GM18861 (cell line): ENCODE measurements around the gene FLRT3.
A peak's percentile ranks its signal among the peaks of the same experiment; 100 is the strongest.

Experiments used
- ATAC-seq: cut with Tn5 transposase; IDR thresholded peaks from one replicate; pipeline ENCODE4 v1.9.1; 2021; ENCODE audit not compliant: unreplicated experiment

The FLRT3 gene

GRCh38 chr20:14337400-14338171 lies at the start of gene FLRT3:
TSS of gene FLRT3 (minus strand) at chr20:14337612. CDS start at chr20:14327506, 10,106 bp downstream.
- peak; percentile 92 for ATAC-seq

- ATAC-seq, result no peak
Observed at GRCh38 chr20:14386726-14387125, 49.3 kb upstream of the FLRT3 start.

GRCh38 chr20:14385176-14385740 lies 47.8 kb upstream of the FLRT3 start:
- ATAC-seq, result no peak

DNA sequence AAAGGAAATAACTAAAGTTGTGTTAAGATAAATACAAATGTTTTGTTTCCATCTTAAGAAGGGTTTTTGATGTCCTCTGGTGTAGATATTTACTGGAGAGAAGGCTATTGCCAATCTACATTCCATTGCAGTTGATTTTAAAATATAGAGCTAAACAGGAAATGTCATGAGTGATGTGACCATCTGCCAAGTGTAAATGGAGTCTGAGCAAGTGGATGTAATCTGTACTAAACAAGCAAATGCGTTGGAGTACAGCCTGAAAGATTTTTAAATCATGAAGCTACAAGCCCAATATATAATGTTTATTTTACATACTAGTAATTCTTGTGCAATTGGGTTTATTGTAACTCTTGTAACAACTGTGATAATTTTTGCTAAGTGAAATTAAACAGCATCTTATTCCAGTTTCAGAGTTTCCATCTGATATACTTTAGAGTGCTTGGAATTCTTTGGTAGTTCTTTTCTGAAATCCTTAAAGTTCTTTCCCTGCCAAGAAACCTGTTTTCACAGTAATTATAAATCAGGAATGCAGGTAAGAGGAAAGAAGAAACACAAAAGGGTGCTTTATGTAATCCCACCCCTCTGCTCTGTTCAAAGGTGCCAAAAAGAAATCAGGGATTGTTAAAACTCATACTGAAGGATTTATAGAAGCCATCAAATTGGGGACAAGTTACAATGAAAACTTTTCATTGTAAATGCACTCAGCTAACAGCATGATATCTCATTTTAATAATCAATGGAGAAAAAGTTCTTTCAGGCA lies 47.2 kb upstream of the FLRT3 start:
- ATAC-seq, result no peak

DNA sequence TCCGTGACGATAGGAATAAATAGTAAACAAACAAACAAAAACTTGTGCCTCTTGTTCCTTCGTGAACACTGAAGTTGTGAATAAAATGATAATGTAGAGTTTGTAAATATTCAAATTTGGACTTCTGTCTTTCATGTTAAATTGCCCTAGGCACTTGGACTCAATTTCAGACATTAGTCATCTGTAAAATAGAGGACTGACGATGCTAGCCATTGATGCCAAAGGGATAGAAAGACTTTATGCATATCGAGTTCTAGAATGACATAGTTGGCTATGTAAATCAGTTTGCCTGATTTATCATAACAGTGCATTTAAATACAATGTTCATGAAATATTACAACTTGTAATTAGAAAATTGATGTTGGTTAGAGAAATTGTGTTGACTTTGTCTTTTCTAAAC lies 45.9 kb upstream of the FLRT3 start:
- ATAC-seq, result no peak

- ATAC-seq, result no peak
Observed at GRCh38 chr20:14378326-14378725, 40.9 kb upstream of the FLRT3 start.

DNA sequence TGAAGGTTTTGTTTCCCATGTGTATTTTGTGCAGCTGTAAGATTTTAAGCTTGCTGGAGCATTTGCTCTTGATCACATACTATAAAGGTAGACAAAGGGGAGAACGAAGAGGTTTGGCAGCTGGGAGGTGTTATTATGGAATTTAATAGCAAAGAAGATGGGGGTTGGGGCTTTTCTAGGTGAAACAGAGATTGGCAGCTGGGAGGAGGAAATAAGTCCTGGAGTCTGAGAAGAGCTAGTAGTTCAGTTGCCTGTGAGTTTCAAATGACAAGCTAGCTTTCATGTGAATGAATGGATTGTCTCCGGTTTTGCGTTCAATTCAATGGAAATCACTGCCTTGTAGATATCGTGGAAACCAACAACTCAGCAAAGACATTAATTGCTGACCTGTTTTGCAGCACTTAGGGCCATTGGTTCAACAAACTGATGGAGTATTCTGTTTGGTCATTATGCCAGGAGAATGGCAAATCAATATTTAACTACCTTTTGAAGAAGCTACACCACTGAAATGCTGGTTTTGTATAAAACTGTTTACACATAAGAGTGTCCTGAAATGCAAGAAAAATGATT lies 38.1 kb upstream of the FLRT3 start:
- ATAC-seq, result no peak

GRCh38 chr20:14374196-14374595 lies 36.8 kb upstream of the FLRT3 start:
- ATAC-seq, result no peak

GRCh38 chr20:14361509-14362345 lies 24.3 kb upstream of the FLRT3 start:
- ATAC-seq, result no peak

GRCh38 chr20:14360416-14360815 lies 23.0 kb upstream of the FLRT3 start:
- ATAC-seq, result no peak

DNA sequence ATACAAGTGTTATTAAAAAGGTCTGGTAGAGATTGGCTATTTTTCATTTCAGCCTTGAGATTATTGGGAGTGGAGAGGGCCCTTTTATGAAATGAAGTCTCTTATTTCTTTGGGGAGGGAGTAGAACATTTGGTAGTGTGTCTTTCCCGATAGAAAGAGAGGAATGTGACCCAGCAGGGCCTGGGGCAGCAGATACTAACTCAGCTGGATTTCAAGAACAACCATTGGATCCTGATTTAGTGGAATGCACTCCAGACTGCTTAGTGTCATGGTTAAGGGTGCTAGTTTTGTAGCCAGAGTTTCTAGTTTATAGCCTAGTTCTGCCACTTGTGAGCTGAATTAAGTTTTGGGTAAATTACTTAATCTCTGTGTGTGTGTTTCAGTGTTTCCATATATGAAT lies 18.4 kb upstream of the FLRT3 start:
- ATAC-seq, result no peak

DNA sequence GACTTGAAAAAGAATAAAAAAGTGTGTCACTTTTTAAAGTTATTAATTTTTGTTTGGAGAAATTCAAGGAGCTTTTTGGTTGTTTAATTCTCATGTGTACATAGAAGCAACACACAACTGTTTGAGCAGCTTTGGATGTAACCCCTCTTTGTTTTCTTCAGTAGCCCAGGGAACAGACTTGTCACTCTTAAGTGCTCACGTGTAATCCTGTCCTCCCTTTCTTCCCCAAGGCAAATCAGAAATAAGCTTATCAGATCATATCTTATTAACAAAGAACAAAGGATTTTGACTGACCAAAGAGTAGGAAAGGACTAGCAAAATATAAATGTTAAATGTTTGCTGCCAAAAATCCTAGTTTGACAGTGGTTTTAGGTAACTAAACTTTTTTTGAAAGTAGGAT lies 7.3 kb upstream of the FLRT3 start:
- no peak for ATAC-seq

- no peak for ATAC-seq
Observed at GRCh38 chr20:14343491-14344065, 6.2 kb upstream of the FLRT3 start.

DNA sequence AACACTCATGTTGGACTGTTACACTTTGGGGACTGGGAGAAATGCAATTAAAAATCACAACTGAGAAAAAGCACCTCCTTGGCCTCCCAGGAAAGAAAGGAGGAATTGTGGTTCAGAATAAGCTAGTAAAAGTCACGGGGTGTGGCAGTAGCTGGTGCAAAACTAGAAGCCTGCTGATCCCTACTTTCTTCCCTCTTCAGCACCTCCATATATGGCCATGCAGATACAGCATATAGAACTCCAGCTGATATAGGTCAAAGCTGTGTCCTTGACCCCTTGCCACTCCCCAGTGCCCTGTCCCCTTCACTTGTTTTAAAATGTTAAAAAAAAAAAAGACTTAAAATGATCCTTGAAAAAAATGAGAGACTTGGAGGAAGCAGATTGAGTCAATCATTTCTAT lies 5.5 kb upstream of the FLRT3 start:
- no peak for ATAC-seq

DNA sequence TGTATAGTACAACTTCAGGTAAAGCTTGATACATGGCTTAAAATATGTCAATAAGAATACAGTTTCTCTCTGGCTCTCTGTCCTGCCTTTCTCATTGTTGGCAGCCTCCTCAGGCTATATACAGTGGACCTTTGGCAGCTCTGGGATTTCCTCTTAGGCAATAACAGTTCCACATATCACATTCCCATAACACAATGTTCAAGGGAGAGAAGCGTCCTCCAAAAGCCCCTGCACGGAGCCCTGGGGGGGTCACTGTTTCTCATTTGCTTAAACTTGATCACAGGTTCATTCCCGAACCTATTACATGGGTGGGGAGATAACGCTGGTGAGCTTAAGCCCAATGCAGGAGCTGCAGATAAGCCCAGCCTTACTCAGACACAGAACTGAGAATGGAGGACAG lies 4.4 kb upstream of the FLRT3 start:
- ATAC-seq, result no peak

DNA sequence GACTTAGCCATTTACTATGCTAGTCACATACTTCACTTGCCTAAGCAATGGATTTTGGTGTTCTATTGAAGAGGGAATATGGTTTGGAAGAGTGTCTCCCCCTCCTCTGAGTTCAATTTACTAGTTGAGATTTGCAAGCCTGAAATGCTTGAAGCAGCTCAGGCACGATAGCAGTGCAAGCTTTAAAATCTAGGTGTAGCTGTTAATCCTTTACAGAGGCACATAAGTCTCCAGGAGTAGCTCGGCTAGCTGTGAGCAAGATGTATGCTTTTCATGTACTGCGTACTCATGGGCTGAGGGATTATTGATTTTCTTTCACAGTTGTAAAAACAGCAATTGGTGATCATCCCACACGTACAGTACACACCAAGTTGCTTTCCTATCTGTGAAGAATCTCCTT lies 726 bp downstream of the FLRT3 start:
- peak; percentile 31 for ATAC-seq

DNA sequence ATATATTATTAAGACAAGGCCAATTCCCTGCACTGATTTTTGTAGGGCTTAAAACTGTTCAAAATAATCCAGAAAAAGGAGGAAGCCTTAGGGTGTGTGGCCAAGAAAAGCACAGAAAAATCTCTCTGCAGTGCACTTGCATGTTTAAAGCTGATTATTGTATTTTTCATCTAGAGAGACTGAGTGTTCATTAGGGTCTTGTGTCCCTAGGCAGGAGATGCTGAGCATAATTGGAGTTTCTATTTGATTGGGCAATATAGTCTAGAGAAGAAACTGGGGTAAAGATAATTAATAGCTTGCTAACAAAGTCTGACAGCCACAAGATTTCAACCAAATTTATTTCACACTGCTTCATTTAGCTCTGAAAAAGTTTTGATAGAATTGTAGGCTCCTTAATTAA lies 2.4 kb downstream of the FLRT3 start:
- ATAC-seq, result no peak

- ATAC-seq, result no peak
Observed at GRCh38 chr20:14334306-14334930, 3.0 kb downstream of the FLRT3 start.

DNA sequence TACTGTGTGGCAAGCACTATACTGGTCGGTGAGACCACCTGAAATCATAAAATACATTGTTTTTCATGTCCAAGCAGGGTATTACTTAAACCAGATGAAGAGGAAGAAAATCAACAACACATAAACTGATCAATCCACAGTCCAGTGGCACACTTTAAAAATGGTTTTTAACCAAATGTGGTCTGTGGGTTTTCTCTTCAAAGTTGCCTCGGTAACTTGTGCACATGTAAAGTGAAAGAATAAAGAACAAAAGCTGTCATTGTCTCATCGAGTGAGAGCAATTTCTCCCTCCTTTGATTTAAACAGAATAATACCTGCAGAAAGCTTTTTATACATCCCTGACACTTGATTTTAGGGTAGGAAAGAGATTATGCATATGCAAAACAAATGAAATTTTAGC lies 3.7 kb downstream of the FLRT3 start:
- ATAC-seq, result no peak

DNA sequence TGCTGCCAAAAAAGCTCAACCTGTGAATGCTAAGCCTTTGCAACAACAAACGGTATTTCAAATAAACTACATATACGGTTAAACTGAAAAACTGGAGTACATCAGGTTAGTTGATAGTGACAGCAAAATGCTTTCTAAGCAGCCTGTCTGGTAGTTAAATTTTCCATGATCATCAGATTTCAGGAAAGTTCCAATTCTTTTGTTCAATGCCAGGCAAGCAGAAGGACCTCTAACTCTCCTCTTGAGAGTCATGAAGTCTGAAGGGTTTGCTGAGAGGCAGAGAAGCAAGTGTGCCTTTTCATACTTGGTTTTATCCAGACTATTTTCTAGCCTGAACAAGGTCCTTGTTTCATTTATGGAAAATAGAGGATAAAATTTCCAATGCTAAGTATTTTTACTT lies 4.5 kb downstream of the FLRT3 start:
- no peak for ATAC-seq
